Neuronal stem cell (in vitro differentiated cells): ENCODE measurements around the gene GRK1.
A peak's percentile ranks its signal among the peaks of the same experiment; 100 is the strongest.

Experiments used
- DNase-seq: peaks from one replicate; pipeline ENCODE4 v3.0.0-alpha.2; 2013; ENCODE audit warnings: low spot score
- H2AFZ ChIP-seq: one replicate; pipeline ENCODE4 v1.6.1; 2013; ENCODE audit warnings: mild to moderate bottlenecking, low read length, inconsistent platforms
- H2AK5ac ChIP-seq: 2 replicates; pipeline ENCODE4 v1.6.1; 2013; ENCODE audit warnings: low read depth, mild to moderate bottlenecking, inconsistent platforms, low read length, moderate library complexity, mixed read lengths
- H2BK120ac ChIP-seq: 2 replicates; pipeline ENCODE4 v1.6.1; 2013; ENCODE audit warnings: low read depth, mild to moderate bottlenecking, inconsistent platforms, low read length, moderate library complexity, mixed read lengths
- H2BK12ac ChIP-seq: one replicate; pipeline ENCODE4 v1.6.1; 2013; ENCODE audit warnings: low read length, inconsistent platforms
- H2BK15ac ChIP-seq: 2 replicates; pipeline ENCODE4 v1.6.1; 2013; ENCODE audit warnings: mild to moderate bottlenecking, low read length, inconsistent platforms, mixed read lengths
- H2BK5ac ChIP-seq: one replicate; pipeline ENCODE4 v1.6.1; 2013; ENCODE audit warnings: inconsistent platforms, mild to moderate bottlenecking, low read length, moderate library complexity
- H3K14ac ChIP-seq: one replicate; pipeline ENCODE4 v1.6.1; 2013; ENCODE audit warnings: low read length, inconsistent platforms
- H3K18ac ChIP-seq: 2 replicates; pipeline ENCODE4 v1.6.1; 2013; ENCODE audit warnings: low read length, inconsistent platforms
- H3K23ac ChIP-seq: 2 replicates; pipeline ENCODE4 v1.6.1; 2013; ENCODE audit warnings: low read depth, mild to moderate bottlenecking, mixed read lengths, low read length, inconsistent platforms; ENCODE audit not compliant: poor library complexity
- H3K27ac ChIP-seq: replicated peaks from 3 replicates; pipeline ENCODE4 v1.5.1; 2013; ENCODE audit warnings: low read length, inconsistent platforms
- H3K27me3 ChIP-seq, 3 experiments: 2 replicates each; pipeline ENCODE4 v1.6.1; 2013; ENCODE audit warnings: low read length in 3 of 3, mild to moderate bottlenecking in 2 of 3, inconsistent platforms in 1 of 3, low read depth in 1 of 3, mixed read lengths in 1 of 3, moderate library complexity in 1 of 3; ENCODE audit not compliant: control insufficient read depth in 3 of 3, insufficient read depth in 3 of 3
- H3K36me3 ChIP-seq, 2 donors: replicated peaks in 1 of 2; 2 replicates each; pipeline ENCODE4 v1.6.1; 2013; ENCODE audit warnings: low read length in 2 of 2; ENCODE audit not compliant: control insufficient read depth in 2 of 2, insufficient read depth in 2 of 2
- H3K4ac ChIP-seq: 2 replicates; pipeline ENCODE4 v1.6.1; 2013; ENCODE audit warnings: inconsistent platforms, mild to moderate bottlenecking, low read length, moderate library complexity
- H3K4me1 ChIP-seq, 2 donors: 1 replicate in 1 of 2; 2 replicates in 1 of 2; pipeline ENCODE4 v1.6.1; 2013; ENCODE audit warnings: low read length in 2 of 2, low read depth in 1 of 2; ENCODE audit not compliant: control insufficient read depth in 2 of 2, insufficient read depth in 1 of 2
- H3K4me2 ChIP-seq: one replicate; pipeline ENCODE4 v1.6.1; 2013; ENCODE audit warnings: mild to moderate bottlenecking, low read length, inconsistent platforms; ENCODE audit not compliant: insufficient read depth, poor library complexity, severe bottlenecking
- H3K4me3 ChIP-seq, 2 donors: 2 replicates each; pipeline ENCODE4 v1.5.1; 2013; ENCODE audit warnings: low read length in 2 of 2, mild to moderate bottlenecking in 2 of 2, inconsistent platforms in 1 of 2, moderate library complexity in 1 of 2
- H3K79me1 ChIP-seq: one replicate; pipeline ENCODE4 v1.6.1; 2013; ENCODE audit warnings: low read depth, mild to moderate bottlenecking, inconsistent platforms, low read length, moderate library complexity
- H3K9ac ChIP-seq: one replicate; pipeline ENCODE4 v1.6.1; 2013; ENCODE audit warnings: mild to moderate bottlenecking, low read depth, low read length, inconsistent platforms; ENCODE audit not compliant: poor library complexity
- H3K9me3 ChIP-seq, 2 donors: replicated peaks in 1 of 2; 2 replicates each; pipeline versions ENCODE3 to v1.6.1; 2013; ENCODE audit warnings: low read length in 2 of 2, mild to moderate bottlenecking in 2 of 2, inconsistent platforms in 1 of 2, low read depth in 1 of 2, mixed read lengths in 1 of 2, moderate library complexity in 1 of 2; ENCODE audit not compliant: control insufficient read depth in 2 of 2, insufficient read depth in 1 of 2
- H4K8ac ChIP-seq: one replicate; pipeline ENCODE4 v1.6.1; 2013; ENCODE audit warnings: low read depth, mild to moderate bottlenecking, inconsistent platforms, low read length, moderate library complexity
- H4K91ac ChIP-seq: one replicate; pipeline ENCODE4 v1.6.1; 2013; ENCODE audit warnings: low read length, low read depth, mild to moderate bottlenecking, inconsistent platforms; ENCODE audit not compliant: poor library complexity
- WGBS, 2 donors: extraction: QIAGEN DNeasy Blood & Tissue Kit; methylation state at CpG; one replicate each; pipeline ENCODE4 v1.1.7; 2013; ENCODE audit warnings: missing lambda C conversion rate in 2 of 2, mixed read lengths in 1 of 2; ENCODE audit not compliant: insufficient read length in 2 of 2, insufficient replicate concordance in 1 of 2; ENCODE audit errors: extremely low coverage in 2 of 2; 5-methylcytosine and 5-hydroxymethylcytosine counted together

The GRK1 gene

DNA sequence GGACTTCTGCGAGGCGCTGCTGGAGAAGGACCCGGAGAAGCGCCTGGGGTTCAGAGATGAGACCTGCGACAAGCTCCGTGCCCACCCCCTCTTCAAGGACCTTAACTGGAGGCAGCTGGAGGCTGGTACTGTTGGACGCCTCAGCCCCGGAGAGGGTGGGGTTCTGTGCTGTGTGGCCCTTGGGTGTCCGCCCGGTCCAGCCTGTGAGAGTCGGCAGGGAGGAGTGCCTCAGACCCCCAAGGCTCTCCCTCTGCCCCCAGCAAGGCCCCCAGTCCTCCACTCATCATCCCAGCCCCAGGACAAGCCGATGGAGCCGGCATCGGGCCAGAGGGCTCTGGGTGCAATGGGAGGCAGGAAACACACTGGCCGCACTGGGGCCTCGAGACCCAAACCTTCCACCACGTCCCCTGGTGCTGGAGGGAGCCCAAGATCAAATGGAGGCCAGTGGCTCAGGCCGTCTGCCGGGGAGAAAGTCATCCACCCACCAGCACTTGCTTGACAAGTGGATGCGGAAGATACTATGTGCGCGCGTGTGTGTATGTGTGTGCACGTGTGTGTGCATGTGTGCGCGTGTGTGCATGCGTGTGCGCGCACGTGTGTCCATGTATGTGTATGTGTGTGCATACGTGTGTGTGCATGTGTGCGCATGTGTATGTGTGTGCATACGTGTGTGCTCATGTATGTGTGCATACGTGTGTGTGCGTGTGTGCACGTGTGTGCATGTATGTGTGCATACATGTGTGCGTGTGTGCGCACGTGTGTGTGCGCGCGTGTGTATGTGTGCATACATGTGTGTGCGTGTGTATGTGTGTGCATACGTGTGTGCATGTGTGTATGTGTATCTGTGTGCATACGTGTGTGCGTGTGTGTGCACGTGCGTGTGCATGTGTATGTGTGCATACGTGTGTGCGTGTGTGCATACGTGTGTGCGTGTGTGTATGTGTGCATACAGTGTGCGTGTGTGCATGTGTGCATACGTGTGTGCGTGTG, 66.2 kb downstream of the GRK1 start:
- Histone ChIP-seq H3K79me1 (peaks cover 7% of the 10 kb centered on the region), H3K14ac (peak overlapping the region; percentile 73), H3K18ac (peak overlapping the region; percentile 1), H4K91ac (peak overlapping the region; percentile 20), H3K4me3 (peak overlapping the region in 1 of 2 donors; percentile 66), H2BK12ac (peak overlapping the region; percentile 60), H3K27me3 (peaks cover 0 to 24% (median 0%) of the 10 kb centered on the region in 3 experiments), H3K4me1 (peaks cover 0 to 5% of the 10 kb centered on the region in 2 donors), H2BK5ac (peak overlapping the region; percentile 87), H2AK5ac (peak overlapping the region; percentile 43), H3K9ac (peak overlapping the region; percentile 87), H3K27ac (no peak overlapping the region), H2BK120ac (peak overlapping the region; percentile 67), H2AFZ (no peak overlapping the region), H3K9me3 (peaks cover 0 to 10% of the 10 kb centered on the region in 2 donors), H4K8ac (peak overlapping the region; percentile 94), H3K23ac (peak overlapping the region; percentile 31), H2BK15ac (no peak overlapping the region), H3K36me3 (peaks cover 0 to 2% of the 10 kb centered on the region in 2 donors), H3K4me2 (no peak overlapping the region), H3K4ac (no peak overlapping the region)
- no CpG with 5 or more reads among the region's 55 CpGs for WGBS, 2 donors
- no peak for DNase-seq

DNA sequence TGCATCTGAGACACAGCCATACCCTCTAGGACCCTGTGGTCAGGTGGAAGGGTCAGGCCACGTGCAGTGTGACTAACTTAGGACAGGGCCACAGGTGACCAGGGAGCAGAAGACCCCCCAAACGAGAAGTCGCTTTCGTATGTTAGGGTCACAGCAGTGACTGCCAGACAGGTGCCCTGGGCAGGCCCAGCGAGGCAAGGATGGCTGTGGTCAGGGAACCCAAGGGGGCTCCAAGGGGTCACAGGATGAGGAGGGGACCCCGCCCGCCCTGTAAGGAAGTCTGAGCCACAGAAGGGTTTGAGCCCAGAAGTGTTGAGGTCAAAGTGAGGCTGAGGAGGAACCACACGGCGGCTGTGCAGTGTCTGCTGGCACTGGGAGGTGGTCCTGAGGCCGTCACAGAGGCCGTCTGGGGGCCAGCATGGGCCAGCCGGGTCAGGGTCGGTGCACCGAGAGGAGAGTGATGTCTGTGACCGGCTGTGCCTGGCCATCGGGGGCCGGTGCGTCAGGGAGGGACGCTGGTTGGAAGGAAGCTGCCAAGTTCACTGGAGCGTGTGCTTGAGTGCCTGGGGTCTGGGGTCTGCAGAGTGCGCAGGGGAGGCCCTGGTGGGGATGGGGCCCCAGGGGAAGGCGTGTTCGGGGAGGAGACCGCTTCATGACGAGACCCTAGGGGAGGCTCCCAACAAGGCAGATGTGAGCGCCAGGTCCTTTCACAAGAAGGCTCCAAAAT, 67.2 kb downstream of the GRK1 start:
- no peak overlapping the region for H2BK120ac ChIP-seq
- H3K23ac ChIP-seq, result peak overlapping the region; percentile 20
- peak overlapping the region; percentile 87 for H3K9ac ChIP-seq
- H3K4me3 ChIP-seq, result peak overlapping the region in 1 of 2 donors; percentile 66
- H3K27me3 ChIP-seq, result peaks cover 0 to 16% (median 0%) of the 10 kb centered on the region in 3 experiments
- peak overlapping the region; percentile 81 for H3K18ac ChIP-seq
- H3K9me3 ChIP-seq, result peaks cover 0 to 9% of the 10 kb centered on the region in 2 donors
- peak overlapping the region; percentile 58 for H2BK15ac ChIP-seq
- peak overlapping the region; percentile 100 for H3K14ac ChIP-seq
- H4K91ac ChIP-seq, result peak overlapping the region; percentile 1
- H4K8ac ChIP-seq, result peak overlapping the region; percentile 33
- no peak overlapping the region for H2AFZ ChIP-seq
- no peak overlapping the region for H3K4ac ChIP-seq
- peaks cover 0 to 5% of the 10 kb centered on the region in 2 donors for H3K4me1 ChIP-seq
- H3K4me2 ChIP-seq, result no peak overlapping the region
- no CpG with 5 or more reads among the region's 26 CpGs for WGBS, 2 donors
- H2BK5ac ChIP-seq, result peak overlapping the region; percentile 53
- peak overlapping the region; percentile 97 for H2AK5ac ChIP-seq
- peaks cover 7% of the 10 kb centered on the region for H3K79me1 ChIP-seq
- H2BK12ac ChIP-seq, result peak overlapping the region; percentile 84
- no peak for DNase-seq
- H3K36me3 ChIP-seq, result peaks cover 0 to 2% of the 10 kb centered on the region in 2 donors
- no peak overlapping the region for H3K27ac ChIP-seq

DNA sequence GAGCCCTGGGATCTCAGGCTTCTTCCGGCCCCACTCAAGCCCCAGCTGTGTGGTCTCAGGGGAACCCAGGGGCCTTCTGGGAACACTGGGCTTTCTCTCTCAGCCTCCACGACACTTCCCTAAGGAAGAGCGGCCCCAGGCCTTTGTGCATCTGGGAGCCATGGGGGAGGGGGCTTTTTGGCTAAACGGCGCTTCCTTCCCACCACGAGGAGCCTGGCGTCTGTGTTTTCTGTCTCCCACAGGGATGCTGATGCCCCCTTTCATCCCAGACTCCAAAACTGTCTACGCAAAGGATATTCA, 67.8 kb downstream of the GRK1 start:
- H3K18ac ChIP-seq, result peak overlapping the region; percentile 81

More for the DNA sequence above, 67.8 kb downstream of the GRK1 start:
- Histone ChIP-seq H4K8ac (no peak overlapping the region), H4K91ac (no peak overlapping the region), H2BK15ac (no peak overlapping the region), H3K4me1 (peaks cover 0 to 4% of the 10 kb centered on the region in 2 donors), H2BK12ac (peak overlapping the region; percentile 41), H3K4me2 (no peak overlapping the region), H2AFZ (no peak overlapping the region), H3K9ac (no peak overlapping the region), H2BK5ac (no peak overlapping the region), H3K14ac (no peak overlapping the region), H3K4ac (no peak overlapping the region), H3K4me3 (no peak overlapping the region), H3K36me3 (peaks cover 0 to 2% of the 10 kb centered on the region in 2 donors), H3K9me3 (peaks cover 0 to 9% of the 10 kb centered on the region in 2 donors), H2BK120ac (no peak overlapping the region), H3K27ac (no peak overlapping the region), H3K23ac (no peak overlapping the region), H3K27me3 (peaks cover 0 to 11% (median 0%) of the 10 kb centered on the region in 3 experiments), H3K79me1 (peaks cover 7% of the 10 kb centered on the region), H2AK5ac (peak overlapping the region; percentile 97)
- no peak for DNase-seq
- WGBS, 2 donors, result no CpG with 5 or more reads among the region's 8 CpGs
